Astrocyte of the cerebellum (primary cell): Measurements from ENCODE around the gene CCL14.
"Not testable (repeated sequence)": the region's sequence is repeated elsewhere in the genome, so short reads cannot be mapped to it uniquely, and the experiment has no call there.

ENCODE experiments used
- DNase-seq: peaks from one replicate; pipeline ENCODE4 v3.0.0-alpha.2; 2011; ENCODE audit warnings: low read depth
- H3K4me3 ChIP-seq: 2 replicates; pipeline ENCODE4 v1.5.1; 2011; ENCODE audit warnings: mild to moderate bottlenecking, low read depth, low read length, moderate library complexity
- in situ Hi-C: cut with HindIII; loops from 2 replicates; pipeline ENCODE4 v1.10.0; 2017; ENCODE audit warnings: low sequenced_read_pairs
- TF ChIP-seq, protein P1 (sequence below): IDR thresholded peaks from 2 replicates; pipeline ENCODE4 v1.5.1; 2012; ENCODE audit warnings: low read length, low read depth, moderate library complexity, mild to moderate bottlenecking; ENCODE audit errors: missing control alignments

The CCL14 gene

DNA sequence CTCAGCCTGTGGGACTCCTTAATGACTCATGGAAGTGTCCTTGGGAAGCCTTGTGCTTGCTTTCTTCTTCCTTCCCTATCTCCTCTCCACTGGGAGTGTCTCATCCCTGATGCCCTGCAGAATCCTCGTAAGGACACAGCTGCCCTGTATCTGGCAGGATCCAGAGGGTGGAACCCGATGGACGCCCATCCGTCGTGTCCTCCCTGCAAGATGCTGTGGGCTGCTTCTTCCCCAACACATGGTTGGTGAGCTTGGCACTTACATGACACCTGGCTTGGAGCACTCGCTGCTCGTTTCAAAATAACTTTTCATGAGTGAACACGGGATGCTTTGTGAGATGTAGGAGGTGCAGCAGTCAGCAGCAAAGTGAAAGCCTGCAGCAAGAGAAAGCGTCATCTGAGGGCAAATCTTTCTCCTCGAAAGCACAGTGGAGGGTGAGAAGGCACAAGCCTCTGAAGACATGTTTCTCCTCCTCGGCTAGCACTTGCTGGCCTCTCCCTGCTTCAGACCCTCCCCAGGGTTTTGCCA lies 11.6 kb upstream of the CCL14 start:
- DNase-seq: no peak
- in situ Hi-C loops: loop anchor here (25.0 kb wide), 2 partner anchors 114 to 489 kb away; partner anchors contain the start of genes CCL4 and ZNHIT3
- no peak overlapping the region for H3K4me3 ChIP-seq
- TF ChIP-seq, protein P1, sequence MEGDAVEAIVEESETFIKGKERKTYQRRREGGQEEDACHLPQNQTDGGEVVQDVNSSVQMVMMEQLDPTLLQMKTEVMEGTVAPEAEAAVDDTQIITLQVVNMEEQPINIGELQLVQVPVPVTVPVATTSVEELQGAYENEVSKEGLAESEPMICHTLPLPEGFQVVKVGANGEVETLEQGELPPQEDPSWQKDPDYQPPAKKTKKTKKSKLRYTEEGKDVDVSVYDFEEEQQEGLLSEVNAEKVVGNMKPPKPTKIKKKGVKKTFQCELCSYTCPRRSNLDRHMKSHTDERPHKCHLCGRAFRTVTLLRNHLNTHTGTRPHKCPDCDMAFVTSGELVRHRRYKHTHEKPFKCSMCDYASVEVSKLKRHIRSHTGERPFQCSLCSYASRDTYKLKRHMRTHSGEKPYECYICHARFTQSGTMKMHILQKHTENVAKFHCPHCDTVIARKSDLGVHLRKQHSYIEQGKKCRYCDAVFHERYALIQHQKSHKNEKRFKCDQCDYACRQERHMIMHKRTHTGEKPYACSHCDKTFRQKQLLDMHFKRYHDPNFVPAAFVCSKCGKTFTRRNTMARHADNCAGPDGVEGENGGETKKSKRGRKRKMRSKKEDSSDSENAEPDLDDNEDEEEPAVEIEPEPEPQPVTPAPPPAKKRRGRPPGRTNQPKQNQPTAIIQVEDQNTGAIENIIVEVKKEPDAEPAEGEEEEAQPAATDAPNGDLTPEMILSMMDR: no peak

DNA sequence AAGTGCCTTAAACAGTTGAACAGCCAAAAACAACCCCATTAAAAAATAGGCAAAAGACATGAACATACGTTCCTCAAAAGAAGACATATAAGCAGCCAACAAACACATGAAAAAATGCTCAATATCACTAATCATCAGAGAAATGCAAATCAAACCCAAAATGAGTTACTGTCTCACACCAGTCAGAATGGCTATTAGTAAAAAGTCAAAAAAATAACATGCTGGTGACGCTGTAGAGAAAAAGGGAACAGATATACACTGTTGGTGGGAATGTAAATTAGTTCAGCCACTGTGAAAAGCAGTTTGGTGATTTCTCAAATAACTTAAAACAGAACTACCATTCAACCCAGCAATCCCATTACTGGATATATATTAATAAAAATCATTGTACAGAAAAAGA lies 8.8 kb upstream of the CCL14 start:
- not testable (repeated sequence) for H3K4me3 ChIP-seq, DNase-seq
- in situ Hi-C loops: loop anchor here (25.0 kb wide), 2 partner anchors 117 to 492 kb away; partner anchors contain the start of genes CCL4 and ZNHIT3

DNA sequence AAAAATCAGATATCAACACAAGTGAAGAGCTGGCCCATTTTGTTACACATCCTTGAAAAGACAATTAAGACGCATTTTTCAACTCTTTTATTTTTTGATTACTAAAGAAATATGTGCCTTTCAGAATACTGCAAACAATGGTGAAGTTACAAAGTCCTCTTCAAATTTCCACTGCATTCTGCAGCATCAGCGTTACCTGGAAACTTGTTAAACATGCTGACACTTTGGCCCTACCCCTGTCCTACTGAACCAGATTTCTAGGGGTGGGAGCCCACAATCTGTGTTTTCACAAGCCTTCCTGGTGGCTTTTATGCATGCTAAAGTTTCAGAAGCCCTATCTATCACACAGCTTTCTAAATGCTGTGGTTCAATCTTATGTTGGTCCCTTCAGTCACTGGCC lies 4.5 kb upstream of the CCL14 start:
- TF ChIP-seq, protein P1: no peak
- in situ Hi-C loops: loop anchor here (25.0 kb wide), 2 partner anchors 121 to 496 kb away; partner anchors contain the start of genes CCL4 and ZNHIT3
- DNase-seq: no peak
- no peak overlapping the region for H3K4me3 ChIP-seq

DNA sequence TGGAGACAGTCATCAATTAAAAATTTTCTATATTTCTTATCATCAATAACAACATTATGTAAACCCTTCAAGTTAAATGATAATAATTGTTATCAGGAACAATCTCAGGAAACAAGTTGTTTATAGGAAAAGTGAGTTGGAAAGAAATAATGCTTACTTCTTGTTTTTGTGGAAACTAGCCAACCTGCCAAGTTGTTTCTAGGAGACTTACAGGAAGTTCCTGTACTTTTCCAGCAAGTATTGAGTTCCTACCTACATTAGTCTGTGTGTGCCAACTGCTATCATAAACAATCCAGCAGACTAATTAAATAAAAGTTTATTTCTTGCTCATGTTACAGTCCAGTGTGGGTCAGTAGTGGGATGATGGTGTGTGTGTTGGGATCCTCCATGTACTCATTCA lies 1.6 kb upstream of the CCL14 start:
- DNase-seq: no peak
- no peak overlapping the region for H3K4me3 ChIP-seq
- in situ Hi-C loops: loop anchor here (25.0 kb wide), 2 partner anchors 124 to 499 kb away; partner anchors contain the start of genes CCL4 and ZNHIT3
- TF ChIP-seq, protein P1: no peak

DNA sequence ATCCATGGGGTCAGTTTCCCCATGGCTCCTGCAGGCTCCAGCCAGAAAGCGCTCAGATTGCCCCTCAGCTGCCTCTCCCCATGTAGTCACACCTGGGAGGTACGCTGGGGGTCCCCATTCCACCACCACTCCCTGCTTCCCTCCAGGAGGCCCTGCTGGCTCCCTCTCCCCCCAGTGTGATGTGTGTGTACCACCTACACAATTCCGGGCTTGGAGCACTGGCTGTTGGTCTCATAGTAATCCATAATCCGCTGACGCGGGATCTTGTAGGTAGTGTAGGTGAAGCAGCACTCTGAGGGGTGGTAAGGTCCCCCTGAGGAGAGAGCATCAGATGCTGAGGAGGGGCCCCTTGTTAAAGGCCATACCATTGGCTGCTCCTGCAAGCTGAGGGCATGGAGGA lies 2.4 kb downstream of the CCL14 start:
- no peak overlapping the region for H3K4me3 ChIP-seq
- no peak for DNase-seq
- TF ChIP-seq, protein P1: no peak
- in situ Hi-C loops: loop anchor here (25.0 kb wide), 2 partner anchors 128 to 503 kb away; partner anchors contain the start of genes CCL4 and ZNHIT3

DNA sequence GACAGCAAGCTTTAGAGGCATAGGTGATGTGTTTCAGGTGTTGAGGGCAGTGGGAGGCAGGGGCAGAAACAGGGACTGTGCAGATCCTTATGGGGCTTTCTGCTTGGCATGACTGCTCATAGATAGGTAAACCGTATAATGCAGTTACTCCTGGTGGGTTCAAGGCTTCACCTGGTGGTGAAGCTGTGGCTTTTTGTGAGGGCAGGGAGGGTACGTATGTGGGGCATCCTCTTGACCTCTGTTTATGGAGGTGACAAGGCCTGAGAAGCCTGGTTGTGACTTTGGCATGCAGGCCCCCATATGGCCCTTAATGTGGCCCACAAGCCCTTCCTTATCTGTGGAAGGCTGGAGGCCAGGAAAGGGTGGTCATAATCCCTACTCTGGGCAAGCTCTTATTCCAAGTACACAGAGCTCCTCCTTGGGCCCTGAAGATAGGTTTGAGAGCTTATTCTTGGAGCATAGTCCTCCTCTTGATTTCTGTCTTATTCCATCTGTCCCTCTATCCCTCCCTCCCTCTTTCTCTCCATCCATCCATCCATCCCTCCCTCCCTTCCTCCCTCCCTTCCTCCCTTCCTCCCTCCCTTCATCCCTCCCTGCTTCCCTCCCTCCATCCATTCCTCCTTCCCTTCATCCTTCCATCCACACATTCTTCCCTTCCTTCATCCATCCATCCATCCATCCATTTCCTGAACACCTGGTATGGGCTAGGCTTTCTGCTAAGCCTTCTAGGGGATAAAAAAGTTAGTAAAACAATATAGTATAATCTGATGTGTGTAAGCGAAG lies 3.9 kb downstream of the CCL14 start:
- no peak overlapping the region for H3K4me3 ChIP-seq
- TF ChIP-seq, protein P1: no peak
- no peak for DNase-seq
- in situ Hi-C loops: loop anchor here (25.0 kb wide), 2 partner anchors 130 to 505 kb away; partner anchors contain the start of genes CCL4 and ZNHIT3

DNA sequence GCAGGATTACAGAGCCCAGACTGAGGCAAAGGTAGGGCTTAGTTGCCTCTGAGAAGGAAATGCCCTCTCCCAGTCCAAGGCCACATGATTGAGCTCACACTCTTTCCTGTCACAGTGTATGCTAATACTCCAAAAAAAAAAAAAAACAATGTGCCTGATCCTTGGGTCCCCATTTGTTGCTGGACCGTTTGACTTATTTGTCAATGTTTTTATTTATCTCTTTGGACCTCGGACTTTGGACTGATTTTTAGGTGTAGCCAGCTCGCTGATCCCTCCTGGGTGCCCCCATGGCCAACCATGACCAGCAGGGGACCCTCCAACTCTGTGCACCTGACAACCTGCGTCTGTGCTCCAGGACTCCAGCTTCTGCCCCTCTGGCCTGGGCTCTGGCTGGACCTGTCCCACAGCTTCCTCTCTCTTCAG lies 4.6 kb downstream of the CCL14 start:
- no peak overlapping the region for H3K4me3 ChIP-seq
- in situ Hi-C loops: loop anchor here (25.0 kb wide), 2 partner anchors 130 to 505 kb away; partner anchors contain the start of genes CCL4 and ZNHIT3
- no peak for DNase-seq
- TF ChIP-seq, protein P1: no peak
